RKO (cell line): ENCODE data around the gene CIZ1.
A peak's percentile ranks its signal among the peaks of the same experiment; 100 is the strongest.

Experiments used
- DNase-seq: peaks from one replicate; pipeline ENCODE4 v3.0.0-alpha.2; 2016; ENCODE audit warnings: low spot score

Gene CIZ1

DNA sequence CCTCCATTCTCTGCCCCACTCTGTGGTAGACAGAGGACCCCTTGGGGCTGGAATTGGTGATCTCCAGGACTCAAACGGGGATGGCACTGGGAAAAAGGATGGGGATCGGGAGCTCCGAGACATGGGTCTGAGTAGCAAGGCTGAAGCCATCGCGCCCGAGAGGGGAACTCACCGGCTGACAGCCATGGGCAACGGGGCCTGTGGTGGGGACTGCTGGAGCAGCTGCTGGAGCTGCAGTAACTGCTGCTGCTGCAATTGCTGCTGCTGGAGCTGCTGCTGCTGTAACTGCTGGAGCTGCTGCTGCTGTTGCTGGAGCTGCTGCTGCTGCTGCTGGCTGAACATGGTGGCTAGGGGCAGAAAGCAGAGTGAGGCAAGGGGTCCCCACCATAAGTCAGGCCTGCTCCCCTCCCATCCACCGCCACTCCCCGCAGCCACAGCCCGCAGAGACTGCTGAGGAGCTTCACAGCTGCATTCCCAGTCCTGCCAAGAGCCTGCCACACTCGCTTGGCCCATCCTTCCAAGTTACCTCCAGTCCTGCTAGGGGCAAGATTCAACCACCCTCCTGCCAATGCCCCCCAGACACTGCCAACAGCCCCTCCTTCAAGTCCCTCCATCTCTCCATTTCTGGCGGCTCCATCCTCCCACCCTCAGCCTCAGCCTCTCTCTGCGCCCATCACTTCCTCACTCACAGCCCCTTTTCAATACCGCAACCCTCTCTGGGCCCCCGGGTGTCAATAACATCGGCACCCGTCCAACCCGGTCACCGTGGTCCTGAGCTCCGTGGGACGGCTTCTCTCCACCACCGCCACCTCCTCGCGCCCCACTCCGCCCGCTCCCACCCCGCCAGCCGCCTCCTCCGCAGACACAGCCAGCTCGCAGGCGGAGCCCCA is 611 bp downstream of the CIZ1 start:
- peak; percentile 41 for DNase-seq

- peak; percentile 64 for DNase-seq
These were observed 1.4 kb downstream of the CIZ1 start for GRCh38 chr9:128190013-128190412.

DNA sequence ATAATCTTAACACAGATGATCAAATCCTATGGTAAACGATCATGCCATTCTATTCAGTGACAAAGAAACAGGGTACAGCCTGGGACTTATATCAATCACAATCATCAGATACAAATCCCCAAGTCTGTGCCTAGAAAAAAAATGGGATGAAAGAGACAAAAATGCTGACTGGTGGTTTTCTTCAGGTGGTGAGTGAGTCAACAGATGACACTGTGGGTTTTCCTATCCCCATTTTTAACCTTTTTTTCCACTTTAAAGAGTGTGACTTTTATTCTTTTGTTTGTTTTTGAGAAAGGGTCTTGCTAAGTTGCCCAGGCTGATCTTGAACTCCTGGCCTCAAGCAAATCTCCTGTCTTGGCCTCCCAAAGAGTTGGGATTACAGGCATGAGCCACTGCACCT is 3.2 kb downstream of the CIZ1 start:
- DNase-seq, result peak; percentile 51

DNA sequence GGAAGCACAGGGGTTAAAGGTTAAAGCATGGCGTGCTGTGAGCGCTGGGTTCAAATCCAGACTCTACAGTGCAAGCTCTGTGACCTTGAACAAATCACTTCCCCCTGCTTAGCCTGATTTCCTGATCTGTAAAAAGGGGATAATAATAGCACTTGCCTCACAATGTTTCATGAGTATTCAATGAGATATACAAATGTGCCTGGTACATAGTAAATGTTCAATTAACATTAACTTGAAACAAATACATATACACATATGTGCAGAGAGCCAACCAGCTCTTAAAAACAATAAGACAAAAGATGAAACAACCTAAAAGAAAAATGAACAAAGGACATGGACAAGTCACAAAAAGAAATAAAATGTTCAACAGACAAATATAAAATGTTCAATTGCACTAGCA is 4.0 kb downstream of the CIZ1 start:
- no peak for DNase-seq

GRCh38 chr9:128185979-128186965 is 5.1 kb downstream of the CIZ1 start:
- no peak for DNase-seq

DNA sequence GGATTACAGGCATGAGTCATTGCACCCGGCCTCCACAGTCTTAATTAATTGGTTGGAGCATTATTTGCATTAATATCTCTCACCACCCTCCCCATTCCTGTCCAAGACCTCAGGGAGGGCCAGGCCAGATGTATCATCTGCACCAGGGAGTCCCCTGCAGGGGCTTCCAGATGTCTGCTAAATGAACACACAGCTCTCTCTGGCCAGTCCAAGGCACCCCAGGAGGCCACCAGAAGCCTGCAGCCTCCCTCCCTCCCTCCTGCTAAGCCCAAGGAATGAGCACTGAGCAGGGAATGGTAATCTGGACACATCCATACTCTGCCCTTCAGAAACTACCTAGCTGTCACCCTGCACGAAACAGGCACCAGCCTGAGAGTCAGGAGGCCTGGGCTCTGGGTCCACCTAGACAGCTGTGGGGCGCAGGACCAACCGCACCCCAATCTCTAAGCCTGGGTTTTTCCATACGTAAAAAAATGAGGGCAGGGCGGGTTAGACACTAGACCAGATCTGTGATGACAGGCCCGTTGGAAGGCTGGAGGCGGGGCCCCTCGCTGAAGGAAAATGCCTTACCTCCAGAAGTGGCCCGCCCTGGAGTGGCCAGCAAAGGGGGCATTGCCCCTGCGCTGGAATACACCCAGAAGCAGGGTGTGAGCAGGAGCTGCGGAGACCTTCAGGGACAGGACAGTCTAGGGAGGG is 8.3 kb downstream of the CIZ1 start:
- DNase-seq, result no peak

GRCh38 chr9:128181480-128181879 is 9.9 kb downstream of the CIZ1 start:
- peak; percentile 42 for DNase-seq

DNA sequence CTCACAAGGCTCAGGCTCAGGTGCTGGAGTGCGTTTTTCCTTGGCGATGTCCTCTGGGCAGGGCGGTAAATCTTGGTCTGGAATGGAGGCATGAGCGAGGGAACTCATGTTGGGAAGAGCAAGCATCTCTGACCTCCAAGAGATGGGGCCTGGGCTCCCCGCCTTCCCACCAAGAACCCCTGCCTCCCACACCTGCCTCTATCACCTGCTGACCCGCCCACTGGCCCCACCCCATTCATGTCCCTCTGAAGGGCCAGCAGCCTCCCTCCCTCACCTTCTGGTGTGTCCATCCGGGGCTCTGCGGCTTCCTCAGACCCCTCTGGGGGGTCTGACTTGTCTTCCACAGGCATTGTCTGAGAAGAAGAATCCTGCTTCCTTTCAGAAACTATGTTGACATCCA is 10.9 kb downstream of the CIZ1 start:
- DNase-seq, result no peak

DNA sequence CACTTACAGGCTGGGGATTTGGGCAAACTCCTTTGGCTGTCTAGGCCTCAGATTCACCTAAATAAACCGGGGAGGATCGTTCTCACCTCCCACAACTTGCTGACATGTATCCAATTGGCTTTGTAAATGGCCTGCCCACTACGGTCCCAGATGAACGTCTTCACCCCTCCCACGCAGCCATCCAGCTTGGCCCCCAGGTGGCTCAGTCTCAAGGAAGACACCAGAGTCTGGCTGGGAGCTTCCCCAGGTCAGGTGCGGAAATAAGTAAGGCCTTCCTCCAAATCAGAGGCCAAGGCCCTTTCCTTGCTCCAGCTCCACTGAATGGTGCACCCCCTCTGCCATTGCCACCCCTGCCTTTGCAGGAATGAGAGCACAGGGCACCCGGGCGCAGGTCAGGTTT is 11.4 kb downstream of the CIZ1 start:
- no peak for DNase-seq

DNA sequence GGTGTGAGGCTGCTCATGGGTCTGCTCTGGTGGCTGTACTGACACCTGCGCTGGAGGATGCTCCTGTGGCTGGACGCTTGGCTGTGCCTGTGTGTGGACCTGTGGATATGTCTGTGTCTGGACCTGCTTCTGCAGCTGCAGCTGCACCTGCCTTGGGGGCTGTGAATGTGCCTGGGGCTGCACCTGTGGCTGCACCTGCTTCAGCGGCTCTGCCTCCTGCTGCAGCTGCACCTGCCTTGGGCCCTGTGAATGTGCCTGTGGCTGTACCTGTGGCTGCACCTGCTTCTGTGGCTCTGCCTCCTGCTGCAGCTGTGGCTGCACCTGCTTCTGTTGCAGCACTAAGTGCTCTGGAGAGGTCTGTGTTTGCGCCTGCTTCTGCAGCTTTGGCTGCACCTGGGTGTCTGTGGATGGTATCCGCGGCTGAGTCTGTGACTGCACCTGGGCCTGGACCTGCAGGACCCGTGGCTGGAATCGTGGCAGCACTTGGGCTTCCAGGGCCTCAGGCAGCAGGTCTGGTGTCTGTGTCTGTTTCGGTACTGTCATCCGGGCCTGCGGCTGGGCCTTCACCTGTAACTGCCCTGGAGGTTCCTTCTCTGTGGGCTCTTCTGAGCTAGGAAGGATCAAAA is 12.5 kb downstream of the CIZ1 start:
- DNase-seq, result no peak

DNA sequence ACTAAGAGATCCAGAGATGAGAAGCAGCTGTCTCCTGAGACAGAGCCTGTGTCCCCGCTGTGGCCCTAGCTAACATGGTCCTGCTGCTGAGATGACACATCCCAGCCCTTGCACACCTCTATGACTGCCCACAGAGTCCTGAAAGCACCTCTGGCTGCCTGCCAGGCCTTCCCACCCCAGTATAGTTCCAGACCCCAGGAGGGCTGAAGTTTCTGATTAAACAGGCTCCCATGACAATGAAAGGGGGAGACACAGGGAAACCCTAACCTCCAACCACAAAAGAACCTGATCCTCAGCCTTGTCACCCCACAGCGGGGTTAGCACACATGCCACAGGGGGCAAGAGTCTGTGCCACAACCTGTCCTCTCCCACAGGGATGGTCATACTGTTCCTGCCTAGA is 15.6 kb downstream of the CIZ1 start:
- DNase-seq, result no peak

- no peak for DNase-seq
These were observed 16.2 kb downstream of the CIZ1 start for GRCh38 chr9:128175102-128175563.

DNA sequence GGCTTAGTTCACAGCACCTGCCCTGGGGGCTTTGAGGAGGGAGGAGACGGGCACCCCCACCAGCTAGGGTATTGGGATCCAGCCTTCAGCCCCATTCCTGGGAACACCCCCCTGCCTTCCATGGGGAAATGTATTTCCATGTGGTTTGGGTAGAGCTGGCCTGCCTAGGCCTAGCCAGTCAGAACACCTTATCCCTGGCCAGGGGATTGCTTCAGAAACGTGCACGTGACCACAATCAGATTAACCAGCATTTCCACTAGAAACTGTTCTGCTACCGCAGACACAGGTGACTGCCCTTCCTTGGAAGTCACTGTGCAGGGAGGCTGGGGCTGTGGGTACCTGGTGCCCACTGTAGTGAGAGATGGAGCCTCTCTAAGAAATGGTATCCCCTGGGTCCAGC is 17.3 kb downstream of the CIZ1 start:
- DNase-seq, result no peak

DNA sequence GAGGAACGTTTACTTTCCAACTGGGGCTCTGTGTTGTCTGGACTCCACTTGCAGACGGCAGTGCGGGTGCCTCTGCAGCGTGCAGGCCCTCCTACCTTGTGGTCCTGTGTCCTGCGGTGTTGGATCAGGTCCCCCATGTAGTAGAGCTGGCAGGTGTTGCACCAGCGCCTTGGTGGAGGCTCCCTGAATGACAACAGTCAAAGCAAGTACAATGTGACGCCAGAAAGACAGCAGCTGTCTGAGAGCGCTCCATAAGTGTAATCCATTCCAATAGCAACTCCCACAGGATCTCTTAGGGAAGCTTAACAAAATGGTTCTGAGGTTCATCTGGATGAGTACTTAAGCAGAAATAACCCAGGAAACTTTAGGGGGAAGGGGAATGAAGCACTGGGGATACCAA is 21.4 kb downstream of the CIZ1 start:
- DNase-seq, result no peak

GRCh38 chr9:128169492-128169891 is 21.9 kb downstream of the CIZ1 start:
- no peak for DNase-seq

GRCh38 chr9:128168731-128169308 is 22.6 kb downstream of the CIZ1 start:
- DNase-seq, result peak; percentile 62

DNA sequence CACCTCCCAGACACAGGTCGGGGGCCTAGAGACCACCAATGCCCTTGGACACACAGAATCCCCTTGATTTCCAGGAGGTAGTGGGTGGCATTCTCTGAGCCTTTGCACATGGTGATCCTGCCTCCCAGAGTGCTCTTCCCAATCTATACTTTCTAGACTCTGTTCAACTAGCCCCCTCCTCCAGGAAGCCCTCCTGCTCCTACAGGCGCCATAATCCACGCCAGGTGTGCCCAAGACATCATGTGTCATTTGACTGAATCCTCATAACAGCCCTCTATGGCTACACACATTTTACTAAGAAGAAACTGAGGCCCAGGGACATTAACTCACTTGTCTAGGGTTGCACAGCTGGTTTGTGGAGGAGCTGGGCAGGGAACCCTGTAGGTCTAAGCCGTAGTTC is 24.2 kb downstream of the CIZ1 start:
- no peak for DNase-seq

- DNase-seq, result no peak
These were observed 25.2 kb downstream of the CIZ1 start for GRCh38 chr9:128166169-128166568.

- no peak for DNase-seq
These were observed 27.0 kb downstream of the CIZ1 start for GRCh38 chr9:128164307-128164885.

GRCh38 chr9:128163523-128164306 is 27.7 kb downstream of the CIZ1 start:
- no peak for DNase-seq
